HepG2 (cell line): ENCODE results near the gene CLDN7. TPM values are rescaled to one million over a fixed set of nuclear protein-coding genes. Genes with fewer than 3 reads are reported as not detected.
A peak's percentile ranks its signal among the peaks of the same experiment; 100 is the strongest.

Experiments
- CHCHD3 ChIP-seq: sonication (generic); formaldehyde crosslinking; IDR thresholded peaks from 2 replicates; pipeline ENCODE4 v1.8.0; 2022; ENCODE audit warnings: mild to moderate bottlenecking, missing genetic modification reagents, moderate library complexity
- FOXK2 ChIP-seq: fragments of 450-650 bp; IDR thresholded peaks from 2 replicates; pipeline ENCODE4 v1.6.1; 2016
- HOXD1 ChIP-seq: sonication (generic); formaldehyde crosslinking; IDR thresholded peaks from 2 replicates; pipeline ENCODE4 v1.5.0; 2020; ENCODE audit warnings: missing genetic modification reagents
- IKZF1 ChIP-seq: fragments of 450-650 bp; IDR thresholded peaks from 2 replicates; pipeline ENCODE4 v1.7.1; 2016
- NCOA2 ChIP-seq: sonication (generic); formaldehyde crosslinking; IDR thresholded peaks from 2 replicates; pipeline ENCODE4 v1.8.0; 2022; ENCODE audit warnings: inconsistent platforms
- RBFOX2 ChIP-seq: fragments of 200-400 bp; formaldehyde crosslinking; IDR thresholded peaks from 2 replicates; pipeline ENCODE4 v1.6.1; 2017; ENCODE audit warnings: low read depth, mild to moderate bottlenecking, low read length
- SMAD1 ChIP-seq: sonication (generic); formaldehyde crosslinking; IDR thresholded peaks from 2 replicates; pipeline ENCODE4 v1.4.0; 2020; ENCODE audit warnings: missing genetic modification reagents, low read depth, mild to moderate bottlenecking, borderline replicate concordance
- ZBTB21 ChIP-seq: sonication (generic); formaldehyde crosslinking; IDR thresholded peaks from 2 replicates; pipeline ENCODE4 v1.4.0; 2020; ENCODE audit warnings: missing genetic modification reagents
- ZNF274 ChIP-seq: sonication (generic); formaldehyde crosslinking; IDR thresholded peaks from 2 replicates; pipeline ENCODE4 v1.5.1; 2020; ENCODE audit warnings: mild to moderate bottlenecking, missing genetic modification reagents
- ZNF282 ChIP-seq: fragments of 450-650 bp; IDR thresholded peaks from 2 replicates; pipeline ENCODE4 v1.6.1; 2018; ENCODE audit not compliant: partially characterized antibody
- ZNF34 ChIP-seq: sonication (generic); formaldehyde crosslinking; IDR thresholded peaks from 2 replicates; pipeline ENCODE4 v1.4.0; 2020; ENCODE audit warnings: mild to moderate bottlenecking, missing genetic modification reagents, borderline replicate concordance
- ZNF703 ChIP-seq: sonication (generic); formaldehyde crosslinking; IDR thresholded peaks from 2 replicates; pipeline ENCODE4 v1.5.1; 2020; ENCODE audit warnings: missing genetic modification reagents, mild to moderate bottlenecking, moderate library complexity, borderline replicate concordance
- ZSCAN12 ChIP-seq: sonication (generic); formaldehyde crosslinking; IDR thresholded peaks from 2 replicates; pipeline ENCODE4 v1.9.0; 2021; ENCODE audit warnings: mild to moderate bottlenecking, missing genetic modification reagents
- polyA plus RNA-seq, 8 experiments: library from polyadenylated mRNA; depleted of rRNA in 3 of 8; stranded (reverse) in 7 of 8; unstranded in 1 of 8; fragments of >200 nt; fragmentation: Illumina TruSeq in 4 of 8; extraction: Trizol in 4 of 8; gene quantifications; 2 replicates each; pipeline versions ENCODE4 v1.2.1 to v1.2.3, GENCODE V29; 2011 to 2016; ENCODE audit warnings: low read depth in 4 of 8, missing spikeins in 1 of 8, mixed read lengths in 1 of 8; ENCODE audit not compliant: insufficient read depth in 1 of 8
- total RNA-seq, 5 experiments: library from RNA; depleted of rRNA; stranded (reverse); fragments of >200 nt; fragmentation: Illumina TruSeq; extraction: Trizol; gene quantifications; 2 replicates each; pipeline ENCODE4 v1.2.3, GENCODE V29; 2016; ENCODE audit warnings: low read depth in 1 of 5
- TF ChIP-seq, protein P1 (sequence below): sonication (generic); formaldehyde crosslinking; IDR thresholded peaks from 2 replicates; pipeline ENCODE4 v1.4.0; 2020; ENCODE audit warnings: missing genetic modification reagents

The CLDN7 gene
- total and polyA plus RNA-seq, 2 of the 13 experiments (the other 11 are each of a cell fraction or from before 2014, with no cell fraction given), result not detected

DNA sequence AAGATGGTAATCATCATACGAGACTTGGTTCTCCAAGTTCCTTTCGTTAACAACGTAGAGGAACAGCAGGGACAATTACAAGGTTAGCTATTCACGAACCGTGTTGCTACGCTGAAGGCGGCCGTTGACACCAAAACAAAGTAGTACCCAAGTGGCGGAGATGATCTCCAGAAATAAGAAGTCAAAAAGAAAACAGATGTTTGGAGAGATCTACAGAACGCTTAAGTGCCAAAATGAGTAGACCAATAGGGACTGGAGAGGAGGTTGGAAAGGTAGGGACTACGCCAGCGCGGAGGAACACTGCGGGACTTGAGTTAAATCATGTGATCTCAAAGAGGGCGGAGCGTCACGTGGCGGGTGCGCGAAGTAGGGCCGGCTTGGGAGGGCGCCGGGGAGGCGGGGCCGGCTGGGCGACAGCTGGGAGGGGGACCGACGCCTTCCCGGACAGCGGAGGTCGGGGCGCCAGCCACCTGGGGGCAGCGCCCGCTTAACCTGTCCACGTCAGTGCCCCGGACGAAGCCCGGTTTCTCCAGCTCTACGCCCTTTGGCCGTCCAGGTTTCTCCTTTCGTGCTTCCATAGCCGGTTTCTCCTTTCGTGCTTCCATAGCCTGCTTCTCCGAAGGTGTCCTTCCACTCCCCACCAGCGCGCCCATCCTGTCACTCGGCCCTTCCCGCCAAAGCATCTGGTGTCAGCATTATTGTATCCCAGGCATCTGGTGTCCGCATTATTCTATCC lies 19.4 kb downstream of the CLDN7 start (continued):
- TF ChIP-seq ZSCAN12 (CRISPR knock-in tag) (peak; percentile 59; the same call in 1 of the 2 replicates), ZNF282 (no peak), ZNF274 (CRISPR knock-in tag) (no peak; the same call in 1 of the 2 replicates), IKZF1 (no peak), ZBTB21 (CRISPR knock-in tag) (peak; percentile 41; the same call in 1 of the 2 replicates), ZNF703 (0 out of 2 replicates have a peak, but pooled peaks have one; percentile 77), NCOA2 (CRISPR knock-in tag) (peak; percentile 58; the same call in 1 of the 2 replicates), CHCHD3 (no peak), HOXD1 (CRISPR knock-in tag) (0 out of 2 replicates have a peak, but pooled peaks have one; percentile 30), SMAD1 (CRISPR knock-in tag) (peak; percentile 33; the same call in 1 of the 2 replicates), FOXK2 (peak; percentile 59), ZNF34 (peak; percentile 41; the same call in 1 of the 2 replicates), RBFOX2 (peak; percentile 85)
- TF ChIP-seq, protein P1, sequence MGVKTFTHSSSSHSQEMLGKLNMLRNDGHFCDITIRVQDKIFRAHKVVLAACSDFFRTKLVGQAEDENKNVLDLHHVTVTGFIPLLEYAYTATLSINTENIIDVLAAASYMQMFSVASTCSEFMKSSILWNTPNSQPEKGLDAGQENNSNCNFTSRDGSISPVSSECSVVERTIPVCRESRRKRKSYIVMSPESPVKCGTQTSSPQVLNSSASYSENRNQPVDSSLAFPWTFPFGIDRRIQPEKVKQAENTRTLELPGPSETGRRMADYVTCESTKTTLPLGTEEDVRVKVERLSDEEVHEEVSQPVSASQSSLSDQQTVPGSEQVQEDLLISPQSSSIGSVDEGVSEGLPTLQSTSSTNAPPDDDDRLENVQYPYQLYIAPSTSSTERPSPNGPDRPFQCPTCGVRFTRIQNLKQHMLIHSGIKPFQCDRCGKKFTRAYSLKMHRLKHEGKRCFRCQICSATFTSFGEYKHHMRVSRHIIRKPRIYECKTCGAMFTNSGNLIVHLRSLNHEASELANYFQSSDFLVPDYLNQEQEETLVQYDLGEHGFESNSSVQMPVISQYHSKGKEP (CRISPR knock-in tag), result peak; percentile 79; the same call in 1 of the 2 replicates
- TF ChIP-seq, all 625 proteins: peak for 268
